ENCODE results near the gene SCGB1D1. TPM values are rescaled to one million over a fixed set of nuclear protein-coding genes. Genes with fewer than 3 reads are reported as not detected.
"Not testable (repeated sequence)": the region's sequence is repeated elsewhere in the genome, so short reads cannot be mapped to it uniquely, and the experiment has no call there.

SCGB1D1 gene
- total RNA-seq, 1 experiment from 2014 or later = not detected

DNA sequence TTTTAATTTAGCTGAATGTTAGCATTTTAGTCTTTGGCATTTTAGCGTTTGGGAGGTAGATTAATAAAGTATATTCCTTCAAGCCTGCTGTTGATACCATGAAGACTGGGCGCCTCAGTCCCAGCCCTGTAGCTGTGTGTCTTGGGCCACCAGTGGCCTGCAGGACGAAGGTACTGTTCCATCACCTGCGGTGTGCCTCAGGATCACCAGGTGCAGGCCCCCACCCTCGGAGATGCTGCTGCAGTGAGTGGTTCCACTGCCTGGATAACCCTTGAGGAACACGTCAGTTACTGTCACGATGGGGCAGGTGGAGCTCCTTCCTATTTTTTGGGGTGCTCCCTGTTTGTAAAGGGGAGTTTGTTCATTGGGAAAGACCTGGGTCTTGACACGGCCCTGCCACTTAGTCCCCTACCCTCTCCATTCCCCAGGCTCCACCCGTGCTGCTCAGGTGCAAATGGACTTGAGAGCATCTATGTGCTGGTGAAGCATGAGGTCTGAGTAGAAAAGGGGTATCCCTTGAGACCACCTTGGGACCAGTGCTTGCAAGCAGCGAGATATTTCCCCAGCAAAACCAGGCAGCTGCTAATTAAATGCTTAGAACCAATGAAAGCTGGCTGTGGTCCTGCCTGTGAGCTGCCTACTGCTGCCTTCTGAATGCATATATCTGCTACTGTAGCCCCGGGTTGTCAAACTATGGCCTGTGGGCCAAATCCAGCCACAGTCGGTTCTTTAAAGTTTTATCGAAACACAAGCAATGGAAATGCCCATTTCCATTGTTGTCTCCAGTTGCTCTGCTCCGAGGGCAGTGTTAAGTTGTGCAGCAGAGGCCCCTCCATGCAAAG, 37.5 kb upstream of the SCGB1D1 start:
- in situ Hi-C loops (cut with HindIII; ENCODE audit: low pct_unique_long_range_greater_than_20kb, low sequenced_read_pairs) = no loop called here
- DNase-seq (ENCODE audit: low read depth, low spot score) = no peak

- DNase-seq (ENCODE audit: low read depth, low spot score) = no peak
- in situ Hi-C loops (cut with HindIII; ENCODE audit: low pct_unique_long_range_greater_than_20kb, low sequenced_read_pairs) = no loop called here
Measured at GRCh38 chr11:62153087-62153395, 37.0 kb upstream of the SCGB1D1 start.

- no peak for DNase-seq (ENCODE audit: low read depth, low spot score)
- in situ Hi-C loops (cut with HindIII; ENCODE audit: low pct_unique_long_range_greater_than_20kb, low sequenced_read_pairs) = no loop called here
Measured at GRCh38 chr11:62153617-62154016, 36.4 kb upstream of the SCGB1D1 start.

DNA sequence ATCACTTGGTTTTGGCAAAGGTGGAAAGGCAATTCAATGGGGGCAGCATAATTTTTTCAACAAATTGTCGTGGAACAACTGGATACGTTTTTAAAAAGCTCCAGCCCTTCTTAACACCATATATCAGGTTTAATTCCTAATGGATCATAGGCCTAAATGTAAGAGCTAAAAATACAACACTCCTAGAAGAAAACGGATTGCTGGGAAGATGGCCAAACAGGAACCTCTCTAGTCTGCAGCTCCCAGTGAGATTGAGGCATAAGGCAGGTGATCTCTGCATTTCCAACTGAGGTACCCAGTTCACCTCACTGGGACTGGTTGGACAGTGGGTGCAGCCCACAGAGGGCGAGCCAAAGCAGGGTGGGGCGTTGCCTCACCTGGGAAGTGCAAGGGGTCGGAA, 32.4 kb upstream of the SCGB1D1 start:
- in situ Hi-C loops (cut with HindIII; ENCODE audit: low pct_unique_long_range_greater_than_20kb, low sequenced_read_pairs) = no loop called here
- no peak for DNase-seq (ENCODE audit: low read depth, low spot score)

- no peak for DNase-seq (ENCODE audit: low read depth, low spot score)
- in situ Hi-C loops (cut with HindIII; ENCODE audit: low pct_unique_long_range_greater_than_20kb, low sequenced_read_pairs) = no loop called here
Measured at GRCh38 chr11:62166371-62166770, 23.6 kb upstream of the SCGB1D1 start.

GRCh38 chr11:62169448-62169847, 20.6 kb upstream of the SCGB1D1 start:
- in situ Hi-C loops (cut with HindIII; ENCODE audit: low pct_unique_long_range_greater_than_20kb, low sequenced_read_pairs) = no loop called here
- no peak for DNase-seq (ENCODE audit: low read depth, low spot score)

DNA sequence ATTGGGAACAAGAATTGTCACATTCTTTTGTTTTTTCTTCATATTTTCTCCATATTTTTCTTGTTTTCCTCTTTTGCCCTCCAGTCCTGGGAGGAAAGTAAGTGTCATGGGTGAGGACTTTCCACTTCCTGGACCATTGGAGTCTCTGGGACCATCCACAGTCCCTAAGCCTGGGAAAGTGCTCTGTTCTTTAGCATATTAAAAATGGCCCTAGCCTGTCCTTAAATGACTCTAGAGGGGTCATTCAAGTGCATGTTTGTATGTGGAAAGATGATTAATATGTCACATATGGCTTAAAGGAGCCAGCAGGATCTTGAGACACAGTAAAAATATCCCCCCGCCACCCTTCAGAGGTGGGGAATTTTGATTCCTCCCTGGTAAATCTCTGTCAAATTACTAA, 20.1 kb upstream of the SCGB1D1 start:
- DNase-seq (ENCODE audit: low read depth, low spot score) = no peak
- in situ Hi-C loops (cut with HindIII; ENCODE audit: low pct_unique_long_range_greater_than_20kb, low sequenced_read_pairs) = no loop called here

DNA sequence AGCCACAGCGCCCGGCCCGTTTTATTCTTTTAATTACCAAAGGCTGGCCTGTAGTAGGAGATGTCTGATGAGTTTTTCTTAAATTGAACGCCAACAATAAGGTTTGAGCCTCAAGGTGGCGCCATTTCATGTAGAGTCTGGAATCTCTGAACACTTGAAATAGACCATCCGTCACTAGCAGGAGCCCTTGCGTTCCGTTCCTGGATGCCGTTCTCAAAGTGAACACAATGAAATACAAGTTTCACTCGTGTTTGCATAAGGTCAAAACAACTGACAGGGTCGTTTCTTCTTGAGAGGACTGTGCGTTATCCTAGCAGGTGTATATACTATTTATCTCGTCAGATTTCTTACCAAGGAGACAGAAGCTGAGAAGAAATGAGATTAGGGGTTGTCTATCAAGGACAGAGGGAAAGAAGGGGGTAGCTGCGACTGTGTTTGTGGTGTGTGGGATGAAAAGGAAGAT, 18.7 kb upstream of the SCGB1D1 start:
- in situ Hi-C loops (cut with HindIII; ENCODE audit: low pct_unique_long_range_greater_than_20kb, low sequenced_read_pairs) = no loop called here
- peak; percentile 89 for DNase-seq (ENCODE audit: low read depth, low spot score)

GRCh38 chr11:62172294-62172693, 17.7 kb upstream of the SCGB1D1 start:
- in situ Hi-C loops (cut with HindIII; ENCODE audit: low pct_unique_long_range_greater_than_20kb, low sequenced_read_pairs) = no loop called here

GRCh38 chr11:62176766-62177165, 13.2 kb upstream of the SCGB1D1 start:
- in situ Hi-C loops (cut with HindIII; ENCODE audit: low pct_unique_long_range_greater_than_20kb, low sequenced_read_pairs) = no loop called here
- DNase-seq (ENCODE audit: low read depth, low spot score) = no peak

More at GRCh38 chr11:62172294-62172693, 17.7 kb upstream of the SCGB1D1 start:
- DNase-seq (ENCODE audit: low read depth, low spot score) = no peak

- in situ Hi-C loops (cut with HindIII; ENCODE audit: low pct_unique_long_range_greater_than_20kb, low sequenced_read_pairs) = no loop called here
Measured at GRCh38 chr11:62179995-62180394, 10.0 kb upstream of the SCGB1D1 start.

DNA sequence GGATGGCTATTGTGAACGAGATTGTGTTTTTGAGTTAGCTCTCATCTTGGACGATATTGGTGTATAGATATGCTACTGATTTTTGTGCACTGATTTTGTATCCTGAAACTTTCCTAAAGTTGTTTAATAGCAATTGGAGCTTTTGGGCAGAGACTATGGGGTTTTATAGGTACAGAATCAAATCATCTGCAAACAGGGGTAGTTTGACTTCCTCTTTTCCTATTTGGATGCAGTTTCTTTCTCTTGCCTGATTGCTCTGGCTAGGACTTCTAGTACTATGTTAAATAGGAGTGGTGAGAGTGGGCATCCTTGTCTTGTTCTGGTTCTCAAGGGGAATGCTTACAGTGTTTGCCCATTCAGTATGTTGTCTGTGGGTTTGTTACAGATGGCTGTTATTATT, 8.9 kb upstream of the SCGB1D1 start:
- in situ Hi-C loops (cut with HindIII; ENCODE audit: low pct_unique_long_range_greater_than_20kb, low sequenced_read_pairs) = no loop called here

More at GRCh38 chr11:62179995-62180394, 10.0 kb upstream of the SCGB1D1 start:
- no peak for DNase-seq (ENCODE audit: low read depth, low spot score)

GRCh38 chr11:62182147-62182891, 7.7 kb upstream of the SCGB1D1 start:
- in situ Hi-C loops (cut with HindIII; ENCODE audit: low pct_unique_long_range_greater_than_20kb, low sequenced_read_pairs) = no loop called here
- no peak for DNase-seq (ENCODE audit: low read depth, low spot score)

More for the DNA sequence above, 8.9 kb upstream of the SCGB1D1 start:
- no peak for DNase-seq (ENCODE audit: low read depth, low spot score)

DNA sequence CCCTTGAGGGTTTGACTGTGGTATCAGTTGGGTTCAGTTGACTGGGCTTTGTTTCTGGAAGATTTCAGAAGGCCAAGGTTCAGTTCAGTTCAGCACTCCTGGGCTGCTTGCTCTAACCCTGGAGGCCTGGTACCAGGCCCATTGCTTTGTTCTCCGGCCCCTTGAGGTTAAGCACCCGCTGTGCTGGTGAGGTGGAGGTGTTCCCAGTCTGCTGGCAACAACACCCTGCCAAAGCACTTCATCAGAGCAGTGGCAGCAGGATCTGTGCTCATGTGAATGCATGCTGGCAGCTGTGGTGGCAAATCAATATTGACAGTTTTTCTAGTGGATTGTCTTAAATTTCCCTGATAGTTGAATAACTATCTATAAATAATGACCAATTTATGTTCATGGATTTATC, 3.8 kb upstream of the SCGB1D1 start:
- in situ Hi-C loops (cut with HindIII; ENCODE audit: low pct_unique_long_range_greater_than_20kb, low sequenced_read_pairs) = no loop called here
- no peak for DNase-seq (ENCODE audit: low read depth, low spot score)

DNA sequence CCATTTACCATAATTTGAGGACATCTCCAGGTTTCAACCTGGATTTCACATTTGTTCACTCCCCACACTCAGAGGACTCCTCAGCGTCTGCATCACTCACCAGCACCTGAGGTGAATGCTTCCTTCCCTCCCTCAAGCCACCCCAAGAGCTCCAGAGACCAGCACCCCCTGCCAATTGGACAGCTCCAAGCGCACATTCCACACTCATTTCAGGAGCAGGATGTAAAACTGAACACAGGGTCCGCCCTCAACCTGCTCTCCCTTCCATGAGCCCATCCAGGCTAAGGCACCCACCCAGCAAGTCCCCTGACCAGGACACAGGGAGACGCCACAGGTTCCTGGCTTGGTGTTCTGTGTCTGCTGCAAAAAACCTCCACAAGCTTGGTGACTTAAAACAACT, 3.9 kb downstream of the SCGB1D1 start:
- in situ Hi-C loops (cut with HindIII; ENCODE audit: low pct_unique_long_range_greater_than_20kb, low sequenced_read_pairs) = no loop called here
- DNase-seq (ENCODE audit: low read depth, low spot score) = no peak

DNA sequence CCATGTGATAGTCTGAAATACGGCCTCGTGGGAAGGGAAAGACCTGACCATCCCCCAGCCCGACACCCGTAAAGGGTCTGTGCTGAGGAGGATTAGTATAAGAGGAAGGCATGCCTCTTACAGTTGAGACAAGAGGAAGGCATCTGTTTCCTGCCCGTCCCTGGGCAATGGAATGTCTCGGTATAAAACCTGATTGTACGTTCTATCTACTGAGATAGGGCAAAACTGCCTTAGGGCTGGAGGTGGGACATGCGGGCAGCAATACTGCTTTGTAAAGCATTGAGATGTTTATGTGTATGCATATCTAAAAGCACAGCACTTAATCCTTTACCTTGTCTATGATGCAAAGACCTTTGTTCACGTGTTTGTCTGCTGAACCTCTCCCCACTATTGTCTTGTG, 5.0 kb downstream of the SCGB1D1 start:
- DNase-seq (ENCODE audit: low read depth, low spot score); in situ Hi-C loops (cut with HindIII; ENCODE audit: low pct_unique_long_range_greater_than_20kb, low sequenced_read_pairs): not testable (repeated sequence)

GRCh38 chr11:62195945-62196344, 5.9 kb downstream of the SCGB1D1 start:
- DNase-seq (ENCODE audit: low read depth, low spot score) = no peak
- in situ Hi-C loops (cut with HindIII; ENCODE audit: low pct_unique_long_range_greater_than_20kb, low sequenced_read_pairs) = no loop called here

DNA sequence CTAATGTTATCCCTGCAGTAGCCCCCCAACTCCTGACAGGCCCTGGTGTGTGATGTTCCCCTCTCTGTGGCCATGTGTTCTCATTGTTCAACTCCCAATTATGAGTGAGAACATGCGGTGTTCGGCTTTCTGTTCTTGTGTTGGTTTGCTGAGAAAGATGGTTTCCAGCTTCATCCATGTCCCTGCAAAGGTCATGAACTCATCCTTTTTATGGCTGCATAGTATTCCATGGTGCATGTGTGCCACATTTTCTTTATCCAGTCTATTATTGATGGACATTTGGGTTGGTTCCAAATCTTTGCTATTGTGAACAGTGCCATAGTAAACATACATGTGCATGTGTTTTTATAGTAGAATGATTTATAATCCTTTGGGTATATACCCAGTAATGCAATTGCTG, 7.4 kb downstream of the SCGB1D1 start:
- in situ Hi-C loops (cut with HindIII; ENCODE audit: low pct_unique_long_range_greater_than_20kb, low sequenced_read_pairs); DNase-seq (ENCODE audit: low read depth, low spot score): not testable (repeated sequence)

DNA sequence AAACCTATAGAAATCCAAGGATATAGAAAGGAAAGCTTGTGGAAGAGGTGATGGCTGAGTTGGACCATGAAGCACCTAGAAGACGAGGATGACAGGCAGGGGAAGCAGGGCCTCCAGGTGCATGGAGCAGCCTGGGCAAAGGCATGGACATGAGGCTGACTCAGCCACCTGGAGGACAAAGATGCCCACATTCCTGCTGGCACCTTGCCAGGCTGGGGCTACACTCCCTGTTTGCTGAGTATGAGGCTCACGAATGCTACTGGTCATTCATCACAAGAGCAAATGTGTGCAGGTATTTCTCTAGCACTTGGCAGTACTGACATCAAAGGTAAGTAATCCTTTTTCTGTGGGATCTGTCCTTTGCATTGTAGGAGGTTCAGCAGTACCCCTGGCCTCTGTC, 11.4 kb downstream of the SCGB1D1 start:
- no peak for DNase-seq (ENCODE audit: low read depth, low spot score)
- in situ Hi-C loops (cut with HindIII; ENCODE audit: low pct_unique_long_range_greater_than_20kb, low sequenced_read_pairs) = no loop called here
